Measurements from ENCODE around the gene LRBA.

LRBA gene

GRCh38 chr4:150299816-150300215 is 715.3 kb downstream of the LRBA start:
- DNase-seq: no peak

GRCh38 chr4:150297861-150298474 is 717.1 kb downstream of the LRBA start:
- DNase-seq: peak; percentile 64

- no peak for DNase-seq
Observed at GRCh38 chr4:150289881-150290280, 725.2 kb downstream of the LRBA start.

GRCh38 chr4:150289198-150289597 is 725.9 kb downstream of the LRBA start:
- DNase-seq: peak; percentile 14

- DNase-seq: no peak
Observed at GRCh38 chr4:150286656-150287055, 728.4 kb downstream of the LRBA start.

GRCh38 chr4:150283689-150284088 is 731.4 kb downstream of the LRBA start:
- DNase-seq: no peak

GRCh38 chr4:150280975-150281374 is 734.1 kb downstream of the LRBA start:
- DNase-seq: no peak

GRCh38 chr4:150280081-150280895 is 734.8 kb downstream of the LRBA start:
- peak; percentile 67 for DNase-seq

- DNase-seq: no peak
Observed at GRCh38 chr4:150278206-150278605, 736.9 kb downstream of the LRBA start.

- no peak for DNase-seq
Observed at GRCh38 chr4:150268444-150268843, 746.6 kb downstream of the LRBA start.

- DNase-seq: no peak
Observed at GRCh38 chr4:150265806-150266205, 749.3 kb downstream of the LRBA start.

GRCh38 chr4:150264595-150265161 is 750.4 kb downstream of the LRBA start:
- DNase-seq: no peak

GRCh38 chr4:150262611-150263010 is 752.5 kb downstream of the LRBA start:
- no peak for DNase-seq

- no peak for DNase-seq
Observed at GRCh38 chr4:150261571-150261970, 753.5 kb downstream of the LRBA start.

- DNase-seq: no peak
Observed at GRCh38 chr4:150259861-150260567, 755.1 kb downstream of the LRBA start.

GRCh38 chr4:150258569-150258968 is 756.5 kb downstream of the LRBA start:
- no peak for DNase-seq

- DNase-seq: no peak
Observed at GRCh38 chr4:150256841-150257730, 758.0 kb downstream of the LRBA start.

- no peak for DNase-seq
Observed at GRCh38 chr4:150256225-150256620, 758.9 kb downstream of the LRBA start.

- DNase-seq: no peak
Observed at GRCh38 chr4:150255610-150256224, 759.4 kb downstream of the LRBA start.

GRCh38 chr4:150253965-150254630 is 761.0 kb downstream of the LRBA start:
- no peak for DNase-seq

GRCh38 chr4:150253416-150253815 is 761.7 kb downstream of the LRBA start:
- DNase-seq: no peak

Data from suppressor macrophage treated with lipopolysaccharide for 4 hours (primary cell).